GM13977 (cell line): Measurements from ENCODE around the gene OCA2.
"Not testable (repeated sequence)": the region's sequence is repeated elsewhere in the genome, so short reads cannot be mapped to it uniquely, and the experiment has no call there.

Source experiments
- DNase-seq: peaks from one replicate; pipeline ENCODE4 v3.0.0; 2012; ENCODE audit warnings: low spot score
- in situ Hi-C: fragments of 300-500 bp; cut with MboI; formaldehyde crosslinking; loops from one replicate; pipeline ENCODE4 v1.12.0; 2022; ENCODE audit warnings: low sequenced_read_pairs, low pct_unique_long_range_greater_than_20kb, mixed read lengths, inconsistent platforms; ENCODE audit not compliant: unreplicated experiment
- TF ChIP-seq, protein P1 (sequence below): IDR thresholded peaks from 2 replicates; pipeline ENCODE4 v1.5.1; 2012; ENCODE audit warnings: mild to moderate bottlenecking, control low read depth; ENCODE audit not compliant: insufficient read depth; ENCODE audit errors: extremely low read depth, missing control alignments

OCA2 gene

DNA sequence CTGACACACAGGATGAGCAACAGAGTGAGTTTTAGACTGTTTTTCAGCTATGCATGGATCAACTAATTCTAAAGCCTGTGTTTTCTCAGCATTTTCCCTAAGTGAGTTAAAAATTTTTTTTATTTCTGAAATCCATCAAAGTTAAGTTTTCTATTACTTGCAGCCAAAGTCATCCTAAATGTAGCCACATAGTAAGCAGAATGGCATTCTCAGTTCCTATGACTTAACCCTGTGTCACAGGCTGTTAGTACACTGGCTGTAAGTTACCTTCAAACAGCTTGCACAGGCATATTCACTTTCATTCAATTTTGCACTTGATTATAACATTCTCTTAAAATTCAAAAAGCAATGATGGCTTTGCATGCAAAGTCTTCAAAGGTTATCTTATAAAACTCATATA is 368.2 kb downstream of the OCA2 start:
- TF ChIP-seq, protein P1, sequence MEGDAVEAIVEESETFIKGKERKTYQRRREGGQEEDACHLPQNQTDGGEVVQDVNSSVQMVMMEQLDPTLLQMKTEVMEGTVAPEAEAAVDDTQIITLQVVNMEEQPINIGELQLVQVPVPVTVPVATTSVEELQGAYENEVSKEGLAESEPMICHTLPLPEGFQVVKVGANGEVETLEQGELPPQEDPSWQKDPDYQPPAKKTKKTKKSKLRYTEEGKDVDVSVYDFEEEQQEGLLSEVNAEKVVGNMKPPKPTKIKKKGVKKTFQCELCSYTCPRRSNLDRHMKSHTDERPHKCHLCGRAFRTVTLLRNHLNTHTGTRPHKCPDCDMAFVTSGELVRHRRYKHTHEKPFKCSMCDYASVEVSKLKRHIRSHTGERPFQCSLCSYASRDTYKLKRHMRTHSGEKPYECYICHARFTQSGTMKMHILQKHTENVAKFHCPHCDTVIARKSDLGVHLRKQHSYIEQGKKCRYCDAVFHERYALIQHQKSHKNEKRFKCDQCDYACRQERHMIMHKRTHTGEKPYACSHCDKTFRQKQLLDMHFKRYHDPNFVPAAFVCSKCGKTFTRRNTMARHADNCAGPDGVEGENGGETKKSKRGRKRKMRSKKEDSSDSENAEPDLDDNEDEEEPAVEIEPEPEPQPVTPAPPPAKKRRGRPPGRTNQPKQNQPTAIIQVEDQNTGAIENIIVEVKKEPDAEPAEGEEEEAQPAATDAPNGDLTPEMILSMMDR: no peak
- no peak for DNase-seq
- in situ Hi-C loops: no loop called here

DNA sequence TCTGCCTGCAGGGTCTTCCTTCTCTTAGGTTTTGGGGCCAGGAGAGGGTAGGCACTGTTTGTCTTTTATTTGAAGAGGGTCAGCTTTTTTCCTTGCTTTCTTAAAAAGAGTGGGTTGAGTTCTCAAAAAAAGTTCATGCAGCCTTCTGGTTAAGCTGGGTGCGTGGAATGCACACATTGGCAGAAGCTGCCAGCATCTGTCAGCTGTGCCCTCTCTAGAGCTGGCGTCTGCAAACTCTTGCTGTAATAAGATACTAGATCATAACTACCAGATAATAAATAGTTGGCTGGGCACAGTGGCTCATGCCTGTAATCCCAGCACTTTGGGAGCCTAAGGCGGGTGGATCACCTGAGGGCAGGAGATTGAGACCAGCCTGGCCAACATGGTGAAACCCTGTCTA is 373.4 kb downstream of the OCA2 start:
- DNase-seq: no peak
- TF ChIP-seq, protein P1: no peak
- in situ Hi-C loops: no loop called here

DNA sequence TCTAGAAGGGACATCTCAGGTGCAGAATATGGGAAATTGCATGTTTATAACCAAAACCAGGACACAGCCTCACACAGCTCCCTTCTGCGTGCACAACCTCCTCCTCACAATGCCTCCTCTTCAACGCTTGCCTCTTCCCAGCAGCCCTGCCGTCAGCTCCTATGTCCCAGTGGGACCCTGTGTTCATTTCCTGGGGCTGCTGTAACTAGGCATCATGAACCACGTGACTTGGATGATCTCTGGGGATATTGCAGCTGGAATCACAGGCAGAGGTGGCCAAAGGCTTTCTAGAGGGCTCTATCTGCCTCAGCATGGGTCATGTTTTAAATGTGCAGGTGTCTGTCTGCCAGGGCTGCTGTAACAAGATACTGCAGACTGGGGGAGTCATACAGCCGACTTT is 375.3 kb downstream of the OCA2 start:
- in situ Hi-C loops: no loop called here
- TF ChIP-seq, protein P1: no peak
- no peak for DNase-seq

DNA sequence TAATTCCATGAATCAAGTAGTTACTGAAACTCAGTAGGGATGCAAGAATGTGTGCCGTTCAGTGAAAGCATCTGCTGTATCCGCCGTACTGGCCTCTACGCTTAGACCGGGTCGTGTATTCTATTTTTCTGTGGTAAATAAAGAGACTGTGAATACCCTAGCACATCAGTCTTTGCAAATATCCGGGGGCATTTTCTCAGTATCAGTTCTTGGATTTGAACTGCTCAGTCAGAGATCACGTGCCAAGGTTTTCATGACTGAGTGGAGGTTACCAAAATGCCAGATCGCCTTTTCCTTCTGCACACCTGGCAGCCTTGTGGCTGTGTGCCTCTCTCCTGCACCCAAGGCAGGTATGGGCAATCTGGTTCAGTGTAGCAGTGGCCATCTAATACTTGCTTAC is 377.0 kb downstream of the OCA2 start:
- in situ Hi-C loops: no loop called here
- TF ChIP-seq, protein P1: no peak
- DNase-seq: no peak

DNA sequence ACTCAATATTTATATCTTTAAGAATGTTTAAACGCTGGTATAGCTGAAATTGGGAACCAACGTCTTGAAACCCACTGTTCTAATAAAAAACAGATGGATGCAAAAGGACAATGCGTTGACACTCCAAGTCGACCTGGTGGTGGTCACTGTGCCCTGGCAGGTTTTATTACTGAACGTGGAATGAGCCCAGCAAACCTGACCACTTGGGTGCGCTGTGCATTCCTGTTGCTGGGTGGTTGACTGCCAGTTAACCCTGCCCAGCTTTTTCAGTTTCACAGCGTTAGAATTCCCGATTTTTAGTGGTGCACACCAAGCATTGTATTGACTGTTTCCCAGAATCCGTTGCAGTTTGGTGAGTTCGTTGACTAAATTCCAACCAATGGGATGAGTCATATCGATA is 384.4 kb downstream of the OCA2 start:
- in situ Hi-C loops: no loop called here
- TF ChIP-seq, protein P1: no peak
- no peak for DNase-seq

DNA sequence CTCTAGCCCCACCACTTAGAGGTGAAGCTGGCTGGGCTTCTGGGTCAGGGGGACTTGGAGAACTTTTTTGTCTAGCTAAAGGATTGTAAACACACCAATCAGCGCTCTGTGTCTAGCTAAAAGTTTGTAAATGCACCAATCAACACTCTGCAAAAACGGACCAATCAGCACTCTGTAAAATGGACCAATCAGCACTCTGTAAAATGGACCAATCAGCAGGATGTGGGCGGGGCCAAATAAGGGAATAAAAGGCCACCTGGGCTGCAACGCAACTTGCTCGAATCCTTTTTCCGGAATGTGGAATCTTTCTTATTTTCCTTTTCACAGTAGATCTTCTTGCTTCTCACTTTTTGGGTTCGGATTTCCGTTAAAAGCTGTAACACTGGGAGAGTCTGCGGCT is 385.3 kb downstream of the OCA2 start:
- in situ Hi-C loops, DNase-seq: not testable (repeated sequence)

DNA sequence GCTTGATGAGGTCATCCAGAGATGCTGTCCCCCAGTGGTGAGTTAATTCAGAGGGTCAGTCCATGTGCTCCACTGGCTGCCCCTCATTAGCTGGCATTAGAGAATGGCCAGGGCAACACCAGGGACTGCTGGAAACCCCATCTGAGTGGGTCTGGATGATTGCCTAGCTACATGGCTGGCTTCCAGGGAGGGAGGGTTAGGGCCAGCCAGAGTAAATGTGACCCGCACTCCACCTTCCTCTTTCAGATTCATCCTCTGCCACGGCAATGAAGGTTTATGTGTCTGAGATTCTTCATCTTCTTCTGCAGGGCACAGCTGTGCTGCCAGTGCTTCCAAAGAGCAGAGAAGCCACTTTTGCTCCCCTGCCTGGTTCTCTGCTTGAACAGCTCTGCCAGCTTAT is 391.9 kb downstream of the OCA2 start:
- no peak for DNase-seq
- in situ Hi-C loops: no loop called here
- TF ChIP-seq, protein P1: no peak
